ENCODE results near the gene C5orf63. TPM values are rescaled to one million over a fixed set of nuclear protein-coding genes. Genes with fewer than 3 reads are reported as not detected.
"Not testable (repeated sequence)": the region's sequence is repeated elsewhere in the genome, so short reads cannot be mapped to it uniquely, and the experiment has no call there.

Gene C5orf63
- total and polyA plus RNA-seq, 5 donors, result 4.6 to 8.9 (median 7.1) TPM

- H3K4me1 ChIP-seq (ENCODE audit: control insufficient read depth, insufficient read depth, low read length); H3K9me3 ChIP-seq (ENCODE audit: control insufficient read depth, low read length); H3K27me3 ChIP-seq (ENCODE audit: control insufficient read depth, insufficient read depth); H3K4me3 ChIP-seq (ENCODE audit: low read length); intact Hi-C loops (cut with DNase I); ATAC-seq; DNase-seq; H3K27ac ChIP-seq (ENCODE audit: low read length): not testable (repeated sequence)
- 97% methylated on average over 4 of the region's 4 CpGs for WGBS
Observed at GRCh38 chr5:127016722-127017121, 56.6 kb downstream of the C5orf63 start.

GRCh38 chr5:127015716-127016115 is 57.6 kb downstream of the C5orf63 start:
- Histone ChIP-seq H3K27ac (ENCODE audit: low read length) (no peak overlapping the region), H3K4me1 (ENCODE audit: control insufficient read depth, insufficient read depth, low read length) (peaks cover 3% of the 10 kb centered on the region), H3K4me3 (ENCODE audit: low read length) (no peak overlapping the region), H3K27me3 (ENCODE audit: control insufficient read depth, insufficient read depth) (no peaks in the 10 kb centered on the region), H3K9me3 (ENCODE audit: control insufficient read depth, low read length) (no peaks in the 10 kb centered on the region)
- no peak for DNase-seq
- WGBS, result 72% methylated on average over 4 of the region's 4 CpGs
- intact Hi-C loops (cut with DNase I), result no loop called here
- no peak for ATAC-seq

GRCh38 chr5:127014573-127014972 is 58.7 kb downstream of the C5orf63 start:
- Histone ChIP-seq H3K9me3 (ENCODE audit: control insufficient read depth, low read length) (no peaks in the 10 kb centered on the region), H3K4me1 (ENCODE audit: control insufficient read depth, insufficient read depth, low read length) (peaks cover 5% of the 10 kb centered on the region), H3K4me3 (ENCODE audit: low read length) (no peak overlapping the region), H3K27ac (ENCODE audit: low read length) (no peak overlapping the region), H3K27me3 (ENCODE audit: control insufficient read depth, insufficient read depth) (no peaks in the 10 kb centered on the region)
- ATAC-seq (no peak), DNase-seq (no peak)
- WGBS, result 83% methylated on average over 1 of the region's 1 CpG
- intact Hi-C loops (cut with DNase I), result no loop called here

- H3K27me3 ChIP-seq (ENCODE audit: control insufficient read depth, insufficient read depth), result no peaks in the 10 kb centered on the region
- 64% methylated on average over 2 of the region's 2 CpGs for WGBS
Observed at GRCh38 chr5:127013407-127013806, 59.9 kb downstream of the C5orf63 start.

GRCh38 chr5:127012916-127013315 is 60.4 kb downstream of the C5orf63 start:
- Histone ChIP-seq H3K9me3 (ENCODE audit: control insufficient read depth, low read length) (no peaks in the 10 kb centered on the region), H3K4me1 (ENCODE audit: control insufficient read depth, insufficient read depth, low read length) (peaks cover 7% of the 10 kb centered on the region), H3K4me3 (ENCODE audit: low read length) (no peak overlapping the region), H3K27me3 (ENCODE audit: control insufficient read depth, insufficient read depth) (no peaks in the 10 kb centered on the region), H3K27ac (ENCODE audit: low read length) (no peak overlapping the region)
- intact Hi-C loops (cut with DNase I), result no loop called here
- DNase-seq (no peak), ATAC-seq (peak in 1 of 2 donors; percentile 43)

More at GRCh38 chr5:127013407-127013806, 59.9 kb downstream of the C5orf63 start:
- Histone ChIP-seq H3K4me3 (ENCODE audit: low read length) (no peak overlapping the region), H3K27ac (ENCODE audit: low read length) (no peak overlapping the region), H3K9me3 (ENCODE audit: control insufficient read depth, low read length) (no peaks in the 10 kb centered on the region), H3K4me1 (ENCODE audit: control insufficient read depth, insufficient read depth, low read length) (peaks cover 5% of the 10 kb centered on the region)
- DNase-seq (no peak), ATAC-seq (no peak)
- intact Hi-C loops (cut with DNase I), result no loop called here

GRCh38 chr5:127011961-127012644 is 61.2 kb downstream of the C5orf63 start:
- ATAC-seq, result peak in 1 of 2 donors; percentile 45
- Histone ChIP-seq H3K4me1 (ENCODE audit: control insufficient read depth, insufficient read depth, low read length) (peaks cover 7% of the 10 kb centered on the region), H3K9me3 (ENCODE audit: control insufficient read depth, low read length) (no peaks in the 10 kb centered on the region)

GRCh38 chr5:127011153-127011552 is 62.1 kb downstream of the C5orf63 start:
- intact Hi-C loops (cut with DNase I), result no loop called here
- ATAC-seq (no peak), DNase-seq (no peak)
- Histone ChIP-seq H3K4me3 (ENCODE audit: low read length) (no peak overlapping the region), H3K27ac (ENCODE audit: low read length) (no peak overlapping the region), H3K9me3 (ENCODE audit: control insufficient read depth, low read length) (no peaks in the 10 kb centered on the region), H3K4me1 (ENCODE audit: control insufficient read depth, insufficient read depth, low read length) (peaks cover 7% of the 10 kb centered on the region), H3K27me3 (ENCODE audit: control insufficient read depth, insufficient read depth) (no peaks in the 10 kb centered on the region)
- 54% methylated on average over 4 of the region's 4 CpGs for WGBS

More at GRCh38 chr5:127011961-127012644, 61.2 kb downstream of the C5orf63 start:
- H3K4me3 ChIP-seq (ENCODE audit: low read length), result no peak overlapping the region
- H3K27me3 ChIP-seq (ENCODE audit: control insufficient read depth, insufficient read depth), result no peaks in the 10 kb centered on the region
- no peak for DNase-seq
- H3K27ac ChIP-seq (ENCODE audit: low read length), result no peak overlapping the region
- WGBS, result 63% methylated on average over 2 of the region's 2 CpGs
- intact Hi-C loops (cut with DNase I), result no loop called here

GRCh38 chr5:127010362-127010761 is 62.9 kb downstream of the C5orf63 start:
- intact Hi-C loops (cut with DNase I), result no loop called here
- peak; percentile 35 to 60 for ATAC-seq
- 53% methylated on average over 2 of the region's 2 CpGs for WGBS
- no peak for DNase-seq
- Histone ChIP-seq H3K4me3 (ENCODE audit: low read length) (no peak overlapping the region), H3K4me1 (ENCODE audit: control insufficient read depth, insufficient read depth, low read length) (peaks cover 7% of the 10 kb centered on the region), H3K27me3 (ENCODE audit: control insufficient read depth, insufficient read depth) (no peaks in the 10 kb centered on the region), H3K27ac (ENCODE audit: low read length) (peak overlapping the region; percentile 17), H3K9me3 (ENCODE audit: control insufficient read depth, low read length) (no peaks in the 10 kb centered on the region)

- Histone ChIP-seq H3K27me3 (ENCODE audit: control insufficient read depth, insufficient read depth) (no peaks in the 10 kb centered on the region), H3K9me3 (ENCODE audit: control insufficient read depth, low read length) (no peaks in the 10 kb centered on the region), H3K4me3 (ENCODE audit: low read length) (no peak overlapping the region), H3K4me1 (ENCODE audit: control insufficient read depth, insufficient read depth, low read length) (peaks cover 7% of the 10 kb centered on the region), H3K27ac (ENCODE audit: low read length) (no peak overlapping the region)
- intact Hi-C loops (cut with DNase I), result no loop called here
- WGBS, result 92% methylated on average over 1 of the region's 1 CpG
- DNase-seq (no peak), ATAC-seq (no peak)
Observed at GRCh38 chr5:127009784-127010183, 63.5 kb downstream of the C5orf63 start.

- intact Hi-C loops (cut with DNase I), result no loop called here
- peak in 1 of 3 donors; percentile 27 for DNase-seq
- H3K27me3 ChIP-seq (ENCODE audit: control insufficient read depth, insufficient read depth), result no peaks in the 10 kb centered on the region
- no peaks in the 10 kb centered on the region for H3K9me3 ChIP-seq (ENCODE audit: control insufficient read depth, low read length)
- no peak overlapping the region for H3K27ac ChIP-seq (ENCODE audit: low read length)
- peak in 1 of 2 donors; percentile 16 for ATAC-seq
- 61% methylated on average over 6 of the region's 6 CpGs for WGBS
- peaks cover 10% of the 10 kb centered on the region for H3K4me1 ChIP-seq (ENCODE audit: control insufficient read depth, insufficient read depth, low read length)
- no peak overlapping the region for H3K4me3 ChIP-seq (ENCODE audit: low read length)
Observed at GRCh38 chr5:127008300-127008975, 64.9 kb downstream of the C5orf63 start.

GRCh38 chr5:127007522-127007921 is 65.8 kb downstream of the C5orf63 start:
- ATAC-seq (no peak), DNase-seq (no peak)
- no peak overlapping the region for H3K4me3 ChIP-seq (ENCODE audit: low read length)
- 86% methylated on average over 1 of the region's 1 CpG for WGBS
- peaks cover 11% of the 10 kb centered on the region for H3K4me1 ChIP-seq (ENCODE audit: control insufficient read depth, insufficient read depth, low read length)
- intact Hi-C loops (cut with DNase I), result no loop called here
- H3K27me3 ChIP-seq (ENCODE audit: control insufficient read depth, insufficient read depth), result no peaks in the 10 kb centered on the region
- H3K9me3 ChIP-seq (ENCODE audit: control insufficient read depth, low read length), result no peaks in the 10 kb centered on the region
- no peak overlapping the region for H3K27ac ChIP-seq (ENCODE audit: low read length)
